GM23248 (cell line): Measurements from ENCODE around the gene DOCK3. TPM values are rescaled to one million over a fixed set of nuclear protein-coding genes. Genes with fewer than 3 reads are reported as not detected.

ENCODE experiments used
- DNase-seq: peaks from one replicate; pipeline ENCODE4 v3.0.0-alpha.2; 2015
- H2AFZ ChIP-seq: fragments of 200-600 bp; sonication (generic); 2 replicates; pipeline ENCODE4 v1.6.1; 2016; ENCODE audit warnings: antibody characterized with exemption
- H3F3A ChIP-seq: fragments of 200-600 bp; sonication (generic); 2 replicates; pipeline ENCODE4 v1.6.1; 2016; ENCODE audit warnings: mild to moderate bottlenecking, antibody characterized with exemption, mixed run types; ENCODE audit not compliant: insufficient read depth
- H3K27ac ChIP-seq: fragments of 200-600 bp; sonication (generic); 2 replicates; pipeline ENCODE4 v1.5.1; 2016; ENCODE audit warnings: mild to moderate bottlenecking
- H3K27me3 ChIP-seq: fragments of 200-600 bp; sonication (generic); replicated peaks from 2 replicates; pipeline ENCODE4 v1.6.1; 2016; ENCODE audit warnings: mild to moderate bottlenecking; ENCODE audit not compliant: insufficient read depth
- H3K36me3 ChIP-seq: fragments of 200-600 bp; sonication (generic); 2 replicates; pipeline ENCODE4 v1.6.1; 2016; ENCODE audit warnings: low read depth, mild to moderate bottlenecking
- H3K4me1 ChIP-seq: fragments of 200-600 bp; sonication (generic); 2 replicates; pipeline ENCODE4 v1.6.1; 2016; ENCODE audit warnings: mild to moderate bottlenecking; ENCODE audit not compliant: insufficient read depth
- H3K4me2 ChIP-seq: fragments of 200-600 bp; sonication (generic); one replicate; pipeline ENCODE4 v1.6.1; 2016; ENCODE audit warnings: mild to moderate bottlenecking; ENCODE audit not compliant: unreplicated experiment
- H3K4me3 ChIP-seq: fragments of 200-600 bp; sonication (generic); 2 replicates; pipeline ENCODE4 v1.5.1; 2016; ENCODE audit warnings: mild to moderate bottlenecking
- H3K79me2 ChIP-seq: fragments of 200-600 bp; sonication (generic); 2 replicates; pipeline ENCODE4 v1.6.1; 2016; ENCODE audit warnings: mild to moderate bottlenecking; ENCODE audit not compliant: insufficient read depth
- H3K9ac ChIP-seq: fragments of 200-600 bp; sonication (generic); 2 replicates; pipeline ENCODE4 v1.6.1; 2016; ENCODE audit warnings: mild to moderate bottlenecking
- H3K9me2 ChIP-seq: fragments of 200-600 bp; sonication (generic); 2 replicates; pipeline ENCODE4 v1.6.1; 2016; ENCODE audit warnings: mixed run types, mild to moderate bottlenecking, moderate library complexity; ENCODE audit not compliant: insufficient read depth
- H3K9me3 ChIP-seq: fragments of 200-600 bp; sonication (generic); one replicate; pipeline ENCODE4 v1.6.1; 2017; ENCODE audit warnings: low read depth
- H4K20me1 ChIP-seq: fragments of 200-600 bp; sonication (generic); 2 replicates; pipeline ENCODE4 v1.6.0; 2016; ENCODE audit not compliant: insufficient read depth
- EZH2 ChIP-seq: fragments of 200-600 bp; sonication (generic); IDR thresholded peaks from 2 replicates; pipeline ENCODE4 v1.6.1; 2018; ENCODE audit warnings: antibody characterized with exemption, mild to moderate bottlenecking; ENCODE audit not compliant: insufficient read depth, poor library complexity, severe bottlenecking
- EZH2phosphoT487 ChIP-seq: fragments of 200-600 bp; sonication (generic); IDR thresholded peaks from 2 replicates; pipeline ENCODE4 v1.6.1; 2018; ENCODE audit warnings: antibody characterized with exemption, moderate library complexity, mild to moderate bottlenecking, low read depth; ENCODE audit not compliant: insufficient read depth
- WGBS, 2 experiments: methylation state at CpG; one replicate each; pipeline ENCODE4 v1.1.6; 2015 to 2017; ENCODE audit warnings: low lambda C conversion rate in 2 of 2, low coverage in 1 of 2; ENCODE audit errors: missing lambda C conversion rate in 2 of 2; 5-methylcytosine and 5-hydroxymethylcytosine counted together
- in situ Hi-C: fragments of 300-500 bp; cut with MboI; formaldehyde crosslinking; loops from 2 replicates; pipeline ENCODE4 v1.15.0; 2020
- microRNA-seq: library from miRNA; unstranded; fragments of <30 nt; microRNA quantifications from one replicate; pipeline ENCODE4, GENCODE V29; 2016; ENCODE audit warnings: borderline number of aligned reads
- polyA plus RNA-seq: library from polyadenylated mRNA; unstranded; fragments of >200 nt; fragmentation: Nextera tagmentation; extraction: Ambion mirVana; gene quantifications from 2 replicates; pipeline ENCODE4 v1.2.1, GENCODE V29; 2016
- small RNA-seq: library from RNA; depleted of rRNA; stranded (forward); fragments of <200 nt; gene quantifications from one replicate; pipeline ENCODE3, GENCODE V24; 2014; ENCODE audit warnings: low read depth, low replicate concordance
- total RNA-seq: library from RNA; depleted of rRNA; stranded (reverse); fragments of >200 nt; shearing (Covaris generic); gene quantifications from 2 replicates; pipeline ENCODE4 v1.2.3, GENCODE V29; 2014; rRNA removed

The DOCK3 gene
- total and polyA plus RNA-seq, 2 experiments from 2014 or later, result 0.23 to 0.43 TPM

GRCh38 chr3:51408021-51408420 lies 733.3 kb downstream of the DOCK3 start:
- WGBS, 2 experiments, result 97 to 99% methylated on average over 2 of the region's 2 CpGs
- in situ Hi-C loops, result no loop called here
- Histone ChIP-seq H3K79me2 (0 out of 2 replicates have a peak, but pooled peaks cover 4% of the 10 kb centered on the region), H3K9me2 (no peaks in the 10 kb centered on the region), H4K20me1 (no peaks in the 10 kb centered on the region), H3K27ac (no peak overlapping the region), H3K4me1 (no peaks in the 10 kb centered on the region), H3K9ac (no peak overlapping the region), H3K4me2 (no peak overlapping the region), H3K27me3 (no peaks in the 10 kb centered on the region), H3F3A (no peaks in the 10 kb centered on the region), H2AFZ (no peak overlapping the region), H3K36me3 (peaks cover 19% of the 10 kb centered on the region), H3K4me3 (no peak overlapping the region), H3K9me3 (no peaks in the 10 kb centered on the region)
- no peak for DNase-seq
- TF ChIP-seq EZH2, result no peak
- TF ChIP-seq EZH2phosphoT487, result no peak

- 94 to 96% methylated on average over 2 of the region's 2 CpGs for whole genome bisulfite sequencing, 2 experiments
- no peak overlapping the region for H3K4me3 ChIP-seq
- H3K9me2 ChIP-seq, result no peaks in the 10 kb centered on the region
- H4K20me1 ChIP-seq, result no peaks in the 10 kb centered on the region
- H3K27me3 ChIP-seq, result no peaks in the 10 kb centered on the region
- H3K9me3 ChIP-seq, result no peaks in the 10 kb centered on the region
- no peak for TF ChIP-seq EZH2phosphoT487
- no peak for TF ChIP-seq EZH2
- 0 out of 2 replicates have a peak, but pooled peaks cover 4% of the 10 kb centered on the region for H3K79me2 ChIP-seq
- no peak overlapping the region for H3K4me2 ChIP-seq
- in situ Hi-C loops, result no loop called here
- H3K4me1 ChIP-seq, result no peaks in the 10 kb centered on the region
- no peaks in the 10 kb centered on the region for H3F3A ChIP-seq
- H3K9ac ChIP-seq, result no peak overlapping the region
- DNase-seq, result no peak
- no peak overlapping the region for H2AFZ ChIP-seq
- peaks cover 22% of the 10 kb centered on the region for H3K36me3 ChIP-seq
- no peak overlapping the region for H3K27ac ChIP-seq
Observed at GRCh38 chr3:51408813-51409212, 734.1 kb downstream of the DOCK3 start.

- Histone ChIP-seq H3K36me3 (peaks cover 16% of the 10 kb centered on the region; the same call in 1 of the 2 replicates), H3K4me3 (no peak overlapping the region), H3F3A (no peaks in the 10 kb centered on the region), H2AFZ (no peak overlapping the region), H3K4me2 (no peak overlapping the region), H3K9ac (no peak overlapping the region), H4K20me1 (no peaks in the 10 kb centered on the region), H3K27ac (no peak overlapping the region), H3K4me1 (no peaks in the 10 kb centered on the region), H3K27me3 (no peaks in the 10 kb centered on the region), H3K79me2 (no peaks in the 10 kb centered on the region), H3K9me3 (no peaks in the 10 kb centered on the region), H3K9me2 (no peaks in the 10 kb centered on the region)
- in situ Hi-C loops, result no loop called here
- 98% methylated on average over 3 of the region's 3 CpGs for WGBS, 2 experiments
- TF ChIP-seq EZH2phosphoT487 (no peak), EZH2 (no peak)
- no peak for DNase-seq
Observed at GRCh38 chr3:51422211-51422610, 747.5 kb downstream of the DOCK3 start.

DNA sequence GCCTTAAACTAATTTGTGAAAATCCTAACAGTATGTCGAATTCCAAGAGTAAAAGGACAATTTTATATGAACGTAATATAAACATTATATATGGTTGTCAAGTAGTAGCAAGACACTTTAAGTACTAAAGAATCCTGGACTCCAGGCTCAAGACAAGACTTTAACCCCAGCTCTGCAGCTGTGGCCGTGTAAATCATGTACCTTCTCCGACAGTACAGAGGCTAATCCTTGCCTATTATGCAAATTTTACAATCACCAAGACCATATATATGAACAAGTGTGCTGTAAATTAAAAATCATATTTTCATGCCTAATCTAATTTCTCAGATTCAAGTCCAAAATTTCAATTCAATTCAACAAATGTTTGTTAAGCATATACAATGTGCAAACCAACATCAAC lies 752.2 kb downstream of the DOCK3 start:
- Histone ChIP-seq H3K27ac (no peak overlapping the region), H3K9me3 (no peaks in the 10 kb centered on the region), H3K4me2 (no peak overlapping the region), H3K36me3 (peaks cover 18% of the 10 kb centered on the region), H3K27me3 (no peaks in the 10 kb centered on the region), H3K9me2 (no peaks in the 10 kb centered on the region), H3K4me3 (no peak overlapping the region), H3F3A (no peaks in the 10 kb centered on the region), H3K79me2 (no peaks in the 10 kb centered on the region), H2AFZ (no peak overlapping the region), H4K20me1 (no peaks in the 10 kb centered on the region), H3K4me1 (no peaks in the 10 kb centered on the region), H3K9ac (no peak overlapping the region)
- in situ Hi-C loops, result no loop called here
- DNase-seq, result no peak
- 97 to 99% methylated on average over 4 of the region's 4 CpGs for WGBS, 2 experiments
- TF ChIP-seq EZH2, result no peak
- TF ChIP-seq EZH2phosphoT487, result no peak

DNA sequence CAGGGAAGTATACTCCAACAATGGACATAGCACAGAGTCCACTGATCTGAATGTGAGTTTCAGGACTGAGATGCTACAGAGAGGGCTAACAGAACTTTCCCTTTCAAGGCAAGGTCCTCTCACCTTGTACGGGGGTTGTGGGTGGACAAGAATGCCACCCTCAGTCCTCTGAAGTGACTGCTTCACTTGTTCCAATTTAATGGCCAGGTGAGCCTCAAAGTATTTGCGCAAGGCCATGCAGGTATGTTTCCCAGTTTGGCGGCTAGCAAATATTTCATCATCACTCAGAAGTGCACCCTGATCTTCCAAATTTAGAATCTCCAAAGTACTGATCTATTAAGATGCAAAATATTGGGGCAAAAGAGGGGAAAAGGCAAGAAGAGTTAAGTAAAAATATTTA lies 754.4 kb downstream of the DOCK3 start:
- H3K9me3 ChIP-seq, result no peaks in the 10 kb centered on the region
- H4K20me1 ChIP-seq, result no peaks in the 10 kb centered on the region
- H3K27me3 ChIP-seq, result no peaks in the 10 kb centered on the region
- no peaks in the 10 kb centered on the region for H3K9me2 ChIP-seq
- in situ Hi-C loops, result no loop called here
- H3K27ac ChIP-seq, result no peak overlapping the region
- no peaks in the 10 kb centered on the region for H3K4me1 ChIP-seq
- H3K4me2 ChIP-seq, result no peak overlapping the region
- no peaks in the 10 kb centered on the region for H3K79me2 ChIP-seq
- H3K9ac ChIP-seq, result no peak overlapping the region
- TF ChIP-seq EZH2phosphoT487, result no peak
- TF ChIP-seq EZH2, result no peak
- DNase-seq, result no peak
- peaks cover 21% of the 10 kb centered on the region for H3K36me3 ChIP-seq
- no peaks in the 10 kb centered on the region for H3F3A ChIP-seq
- WGBS, 2 experiments, result 94 to 98% methylated on average over 3 of the region's 3 CpGs
- no peak overlapping the region for H3K4me3 ChIP-seq
- no peak overlapping the region for H2AFZ ChIP-seq

Small RNAs within 50 kb of the gene (microRNA-seq; reads per million reads assigned to microRNA genes)
- gene MIR4787, result 22.0 reads per million, percentile 30 among the genes with 10 or more reads in this experiment

Small RNAs within 50 kb of the gene (small RNA-seq; reads per million reads assigned to genes)
- not detected for gene MIR4787
- gene PPIAP69, result not detected

Other genes with a start within 250 kb of the DOCK3 start
- gene CACNA2D2, start 171.3 kb upstream of the DOCK3 start, total RNA-seq, result not detected in 2 replicates
- gene CACNA2D2, start 171.3 kb upstream of the DOCK3 start, polyA plus RNA-seq, result not detected in 2 replicates
- 17.4 and 36.8 TPM in 2 replicates for gene C3orf18, start 107.2 kb upstream of the DOCK3 start, total RNA-seq
- 17.3 and 19.3 TPM in 2 replicates for gene C3orf18, start 107.2 kb upstream of the DOCK3 start, polyA plus RNA-seq
- 15.8 and 15.9 TPM in 2 replicates for gene HEMK1, start 105.4 kb upstream of the DOCK3 start, total RNA-seq
- 17.3 and 18.4 TPM in 2 replicates for gene HEMK1, start 105.4 kb upstream of the DOCK3 start, polyA plus RNA-seq
- gene CISH, start 63.2 kb upstream of the DOCK3 start, total RNA-seq, result 1.0 and 1.1 TPM in 2 replicates
- 0.79 and 1.6 TPM in 2 replicates for gene CISH, start 63.2 kb upstream of the DOCK3 start, polyA plus RNA-seq
- 61.5 and 72.1 TPM in 2 replicates for gene MAPKAPK3, start 57.8 kb upstream of the DOCK3 start, total RNA-seq
- 33.2 and 35.4 TPM in 2 replicates for gene MAPKAPK3, start 57.8 kb upstream of the DOCK3 start, polyA plus RNA-seq